Neural cell (in vitro differentiated cells): ENCODE measurements around the gene ACIN1. TPM values are rescaled to one million over a fixed set of nuclear protein-coding genes. Genes with fewer than 3 reads are reported as not detected.

ENCODE experiments used
- H2AFZ ChIP-seq: fragments of 200-600, 300-800 bp; sonication (generic), shearing (Covaris generic); 2 replicates; pipeline ENCODE4 v1.6.0; 2014; ENCODE audit warnings: low read depth, mild to moderate bottlenecking, antibody characterized with exemption, low read length, moderate library complexity
- H3F3A ChIP-seq: fragments of 200-600 bp; shearing (Covaris generic); 2 replicates; pipeline ENCODE4 v1.6.1; 2016; ENCODE audit warnings: mild to moderate bottlenecking, moderate library complexity, mixed read lengths, antibody characterized with exemption, low read length; ENCODE audit not compliant: insufficient read depth, poor library complexity, severe bottlenecking
- H3K27ac ChIP-seq: fragments of 200-600, 300-800 bp; sonication (generic), shearing (Covaris generic); 2 replicates; pipeline ENCODE4 v1.5.1; 2014; ENCODE audit warnings: mild to moderate bottlenecking, low read length, moderate library complexity
- H3K27me3 ChIP-seq: fragments of 300-800, 200-600 bp; sonication (generic), shearing (Covaris generic); 2 replicates; pipeline ENCODE4 v1.6.0; 2014; ENCODE audit warnings: mild to moderate bottlenecking, low read depth, low read length, moderate library complexity; ENCODE audit not compliant: insufficient read depth
- H3K36me3 ChIP-seq: fragments of 300-800, 200-600 bp; sonication (generic), shearing (Covaris generic); 2 replicates; pipeline ENCODE4 v1.5.1; 2014; ENCODE audit warnings: mild to moderate bottlenecking, antibody characterized with exemption, low read length, moderate library complexity; ENCODE audit not compliant: insufficient read depth
- H3K4me2 ChIP-seq: fragments of 300-800, 200-600 bp; sonication (generic), shearing (Covaris generic); 2 replicates; pipeline ENCODE4 v1.6.0; 2014; ENCODE audit warnings: mild to moderate bottlenecking, low read length
- H3K4me3 ChIP-seq: fragments of 300-800, 200-600 bp; sonication (generic), shearing (Covaris generic); 2 replicates; pipeline ENCODE4 v1.5.1; 2014; ENCODE audit warnings: mild to moderate bottlenecking, low read length, moderate library complexity
- H3K79me2 ChIP-seq: fragments of 200-600 bp; shearing (Covaris generic); replicated peaks from 2 replicates; pipeline ENCODE4 v1.6.0; 2014; ENCODE audit warnings: mild to moderate bottlenecking, low read length, moderate library complexity; ENCODE audit not compliant: insufficient read depth
- H3K9ac ChIP-seq: fragments of 300-800, 200-600 bp; sonication (generic), shearing (Covaris generic); 2 replicates; pipeline ENCODE4 v1.6.1; 2016; ENCODE audit warnings: mild to moderate bottlenecking, low read length, mixed read lengths
- H3K9me2 ChIP-seq: fragments of 200-600 bp; shearing (Covaris generic); 2 replicates; pipeline ENCODE4 v1.6.1; 2016; ENCODE audit warnings: mild to moderate bottlenecking, low read length, mixed read lengths; ENCODE audit not compliant: insufficient read depth
- H3K9me3 ChIP-seq: fragments of 200-600, 300-800 bp; sonication (generic), shearing (Covaris generic); 2 replicates; pipeline ENCODE4 v1.6.1; 2016; ENCODE audit warnings: mild to moderate bottlenecking, mixed run types, low read length, moderate library complexity, mixed read lengths
- H4K20me1 ChIP-seq: fragments of 200-600 bp; shearing (Covaris generic); 2 replicates; pipeline ENCODE4 v1.6.1; 2016; ENCODE audit warnings: mild to moderate bottlenecking, mixed run types; ENCODE audit not compliant: insufficient read depth
- CTCF ChIP-seq: fragments of 450-650 bp; IDR thresholded peaks from 2 replicates; pipeline ENCODE4 v1.5.1; 2014; ENCODE audit warnings: antibody characterized with exemption, mild to moderate bottlenecking, moderate library complexity; ENCODE audit not compliant: poor library complexity, severe bottlenecking
- EP300 ChIP-seq: fragments of 450-650 bp; conservative IDR thresholded peaks from 2 replicates; pipeline ENCODE4 v1.6.1; 2014; ENCODE audit warnings: antibody characterized with exemption, mild to moderate bottlenecking, moderate library complexity; ENCODE audit not compliant: poor library complexity, severe bottlenecking
- EZH2 ChIP-seq: fragments of 200-600, 300-800 bp; shearing (Covaris generic), sonication (generic); IDR thresholded peaks from 2 replicates; pipeline ENCODE4 v1.6.1; 2014; ENCODE audit warnings: antibody characterized with exemption, low read length, borderline replicate concordance, mild to moderate bottlenecking; ENCODE audit not compliant: insufficient read depth, poor library complexity, severe bottlenecking
- MXI1 ChIP-seq: fragments of 450-650 bp; conservative IDR thresholded peaks from 2 replicates; pipeline ENCODE4 v1.6.1; 2014; ENCODE audit warnings: antibody characterized with exemption, mild to moderate bottlenecking; ENCODE audit not compliant: poor library complexity, severe bottlenecking
- POLR2AphosphoS5 ChIP-seq: IDR thresholded peaks from 2 replicates; pipeline ENCODE4 v1.6.1; 2012
- RAD21 ChIP-seq: fragments of 450-650 bp; conservative IDR thresholded peaks from 2 replicates; pipeline ENCODE4 v1.6.1; 2014; ENCODE audit warnings: antibody characterized with exemption, mild to moderate bottlenecking, moderate library complexity
- SMC3 ChIP-seq: fragments of 450-650 bp; conservative IDR thresholded peaks from 2 replicates; pipeline ENCODE4 v1.6.1; 2014; ENCODE audit warnings: antibody characterized with exemption, mild to moderate bottlenecking, moderate library complexity; ENCODE audit not compliant: poor library complexity
- TAF1 ChIP-seq: IDR thresholded peaks from 2 replicates; pipeline ENCODE4 v1.6.1; 2012; ENCODE audit warnings: low read depth
- polyA plus RNA-seq: library from polyadenylated mRNA; depleted of rRNA; stranded (reverse); fragments of >200 nt; gene quantifications from 2 replicates; pipeline ENCODE4 v1.2.3, GENCODE V29; 2014
- TF ChIP-seq, protein P1 (sequence below): IDR thresholded peaks from 2 replicates; pipeline ENCODE4 v1.6.1; 2012; ENCODE audit warnings: borderline replicate concordance

Gene ACIN1
- polyA plus RNA-seq, 1 donor from 2014 or later = 143 TPM

GRCh38 chr14:23042162-23042965, 52.6 kb downstream of the ACIN1 start, which contains the start of gene PSMB11:
Gene PSMB11 (plus strand): TSS chr14:23042212. CDS start chr14:23042226, 14 bp downstream.
- Histone ChIP-seq H3K27ac (no peak within 1 kb of the TSS), H3K9ac (no peak within 1 kb of the TSS), H3K4me3 (no peak within 1 kb of the TSS), H3K9me2 (no peaks in the 10 kb centered on the region), H3K4me2 (no peak within 1 kb of the TSS), H3K27me3 (no peaks in the 10 kb centered on the region), H3F3A (no peaks in the 10 kb centered on the region), H4K20me1 (no peaks in the 10 kb centered on the region), H3K79me2 (no peaks in the 10 kb centered on the region), H3K36me3 (no peaks in the 10 kb centered on the region), H2AFZ (no peak within 1 kb of the TSS), H3K9me3 (no peaks in the 10 kb centered on the region)
- no peak for TF ChIP-seq RAD21
- no peak for TF ChIP-seq CTCF
- TF ChIP-seq EZH2 = no peak
- TF ChIP-seq SMC3 = no peak
- no peak for TF ChIP-seq EP300
- TF ChIP-seq TAF1 = no peak

DNA sequence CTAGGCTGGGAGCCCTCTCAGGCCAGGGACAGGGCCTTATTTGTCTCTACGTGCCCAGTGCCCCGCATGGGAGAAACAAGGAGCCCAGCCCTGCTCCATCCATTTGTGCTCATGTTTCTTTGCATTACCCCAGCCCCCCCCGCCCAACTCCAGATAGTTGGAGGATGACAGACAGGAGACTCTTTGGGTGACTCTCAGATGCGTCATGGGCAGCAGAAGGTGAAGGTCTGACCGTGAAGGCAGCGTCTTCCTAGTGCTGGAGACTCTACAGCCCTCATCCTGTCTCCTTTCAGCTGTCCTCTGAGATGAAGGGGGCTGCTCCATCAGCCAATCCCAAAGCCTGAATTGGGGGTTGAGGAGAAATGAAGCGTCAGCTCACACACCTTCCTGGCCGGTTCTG, 53.2 kb downstream of the ACIN1 start:
- Histone ChIP-seq H4K20me1 (no peaks in the 10 kb centered on the region), H3K9me2 (no peaks in the 10 kb centered on the region), H2AFZ (no peak overlapping the region), H3F3A (no peaks in the 10 kb centered on the region), H3K36me3 (no peaks in the 10 kb centered on the region), H3K27ac (no peak overlapping the region), H3K9me3 (no peaks in the 10 kb centered on the region), H3K79me2 (no peaks in the 10 kb centered on the region), H3K4me3 (no peak overlapping the region), H3K9ac (no peak overlapping the region), H3K4me2 (no peak overlapping the region), H3K27me3 (no peaks in the 10 kb centered on the region)
- no peak for TF ChIP-seq SMC3
- TF ChIP-seq MXI1 = no peak
- TF ChIP-seq EP300 = no peak
- no peak for TF ChIP-seq POLR2AphosphoS5
- no peak for TF ChIP-seq TAF1
- no peak for TF ChIP-seq EZH2
- TF ChIP-seq RAD21 = no peak
- TF ChIP-seq, protein P1, sequence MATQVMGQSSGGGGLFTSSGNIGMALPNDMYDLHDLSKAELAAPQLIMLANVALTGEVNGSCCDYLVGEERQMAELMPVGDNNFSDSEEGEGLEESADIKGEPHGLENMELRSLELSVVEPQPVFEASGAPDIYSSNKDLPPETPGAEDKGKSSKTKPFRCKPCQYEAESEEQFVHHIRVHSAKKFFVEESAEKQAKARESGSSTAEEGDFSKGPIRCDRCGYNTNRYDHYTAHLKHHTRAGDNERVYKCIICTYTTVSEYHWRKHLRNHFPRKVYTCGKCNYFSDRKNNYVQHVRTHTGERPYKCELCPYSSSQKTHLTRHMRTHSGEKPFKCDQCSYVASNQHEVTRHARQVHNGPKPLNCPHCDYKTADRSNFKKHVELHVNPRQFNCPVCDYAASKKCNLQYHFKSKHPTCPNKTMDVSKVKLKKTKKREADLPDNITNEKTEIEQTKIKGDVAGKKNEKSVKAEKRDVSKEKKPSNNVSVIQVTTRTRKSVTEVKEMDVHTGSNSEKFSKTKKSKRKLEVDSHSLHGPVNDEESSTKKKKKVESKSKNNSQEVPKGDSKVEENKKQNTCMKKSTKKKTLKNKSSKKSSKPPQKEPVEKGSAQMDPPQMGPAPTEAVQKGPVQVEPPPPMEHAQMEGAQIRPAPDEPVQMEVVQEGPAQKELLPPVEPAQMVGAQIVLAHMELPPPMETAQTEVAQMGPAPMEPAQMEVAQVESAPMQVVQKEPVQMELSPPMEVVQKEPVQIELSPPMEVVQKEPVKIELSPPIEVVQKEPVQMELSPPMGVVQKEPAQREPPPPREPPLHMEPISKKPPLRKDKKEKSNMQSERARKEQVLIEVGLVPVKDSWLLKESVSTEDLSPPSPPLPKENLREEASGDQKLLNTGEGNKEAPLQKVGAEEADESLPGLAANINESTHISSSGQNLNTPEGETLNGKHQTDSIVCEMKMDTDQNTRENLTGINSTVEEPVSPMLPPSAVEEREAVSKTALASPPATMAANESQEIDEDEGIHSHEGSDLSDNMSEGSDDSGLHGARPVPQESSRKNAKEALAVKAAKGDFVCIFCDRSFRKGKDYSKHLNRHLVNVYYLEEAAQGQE = no peak
- TF ChIP-seq CTCF = no peak
